K562 (cell line): Measurements from ENCODE around the gene ADTRP. TPM values are rescaled to one million over a fixed set of nuclear protein-coding genes. Genes with fewer than 3 reads are reported as not detected.

Experiments used
- ATAC-seq: fragments of 200-7000 bp; cut with Tn5 transposase; 3 replicates; pipeline ENCODE4 v1.9.1; 2020; ENCODE audit warnings: moderate library complexity
- BruUV-seq: library from RNA; stranded (reverse); fragments of 400-500 nt; replicated peaks from 2 replicates; lab custom pipeline; 2021; lab: Mats Ljungman, UMichigan
- CTCF ChIA-PET: fragments of 300-600 bp; formaldehyde crosslinking; extraction: SDS; loops from one replicate; lab custom pipeline; 2021; ENCODE audit warnings: low intra/inter-chr PET ratio; lab: Yijun Ruan, JAX
- POLR2A ChIA-PET: fragments of 300-600, 350-650 bp; sonication (Branson Sonifier 250); formaldehyde crosslinking; extraction: SDS; loops from one replicate; lab custom pipeline; 2021; ENCODE audit warnings: antibody characterized with exemption, inconsistent platforms; lab: Yijun Ruan, JAX
- DNase-seq, 4 experiments: peaks; one replicate each; pipeline versions ENCODE4 v3.0.0 to v3.0.0-alpha.2; 2011 to 2018; ENCODE audit warnings: low spot score in 3 of 4, mixed read lengths in 3 of 4; ENCODE audit errors: extremely low read depth in 1 of 4
- FAIRE-seq: peaks from 2 replicates; lab custom pipeline; 2011; peaks lifted over from hg19 to GRCh38; lab: Jason Lieb, UNC
- H2AFZ ChIP-seq: 2 replicates; pipeline ENCODE4 v1.6.0; 2011; ENCODE audit warnings: low read depth, low read length, control low read depth, inconsistent platforms
- H3K27ac ChIP-seq: fragments of 200-600 bp; 3 replicates; pipeline ENCODE4 v1.8.0; 2011; ENCODE audit warnings: low read depth, mild to moderate bottlenecking, control low read depth, inconsistent platforms, low read length, moderate library complexity, mixed read lengths; ENCODE audit errors: extremely low read depth
- H3K27me3 ChIP-seq, 2 experiments: fragments of 300-600 bp in 1 of 2; 2 replicates in 1 of 2; 3 replicates in 1 of 2; pipeline versions ENCODE4 v1.6.0 to v1.8.0; 2011; ENCODE audit warnings: inconsistent platforms in 2 of 2, low read length in 2 of 2, mild to moderate bottlenecking in 1 of 2, mixed read lengths in 1 of 2, moderate library complexity in 1 of 2; ENCODE audit not compliant: control insufficient read depth in 2 of 2, insufficient read depth in 2 of 2
- H3K36me3 ChIP-seq: fragments of 300-600 bp; 3 replicates; pipeline ENCODE4 v1.8.0; 2011; ENCODE audit warnings: mild to moderate bottlenecking, low read length, inconsistent platforms; ENCODE audit not compliant: control insufficient read depth, insufficient read depth
- H3K4me1 ChIP-seq, 2 experiments: fragments of 200-600 bp in 1 of 2; replicated peaks in 1 of 2; 2 replicates in 1 of 2; 3 replicates in 1 of 2; pipeline versions ENCODE4 v1.5.1 to v1.8.0; 2011; ENCODE audit warnings: inconsistent platforms in 2 of 2, low read length in 2 of 2, mild to moderate bottlenecking in 1 of 2, mixed read lengths in 1 of 2, moderate library complexity in 1 of 2; ENCODE audit not compliant: control insufficient read depth in 2 of 2, insufficient read depth in 2 of 2
- H3K4me2 ChIP-seq: 2 replicates; pipeline ENCODE4 v1.6.1; 2011; ENCODE audit warnings: low read length, control low read depth, inconsistent platforms, mixed read lengths; ENCODE audit not compliant: insufficient read depth
- H3K4me3 ChIP-seq: fragments of 200-600 bp; sonication (generic), shearing (Covaris generic); 2 replicates; pipeline ENCODE4 v1.5.1; 2016; ENCODE audit warnings: control low read depth, inconsistent platforms
- H3K79me2 ChIP-seq: fragments of 200-600 bp; 3 replicates; pipeline ENCODE4 v1.8.0; 2011; ENCODE audit warnings: low read length, inconsistent platforms; ENCODE audit not compliant: control insufficient read depth, insufficient read depth
- H3K9ac ChIP-seq, 2 experiments: 2 replicates each; pipeline versions ENCODE4 v1.6.0 to v1.6.1; 2011; ENCODE audit warnings: low read depth in 2 of 2, low read length in 2 of 2, control low read depth in 1 of 2, inconsistent platforms in 1 of 2, mild to moderate bottlenecking in 1 of 2, mixed read lengths in 1 of 2; ENCODE audit not compliant: insufficient read depth in 1 of 2
- H3K9me1 ChIP-seq: one replicate; pipeline ENCODE4 v1.6.0; 2011; ENCODE audit warnings: inconsistent platforms, mild to moderate bottlenecking, low read length, moderate library complexity; ENCODE audit not compliant: control insufficient read depth, insufficient read depth
- H3K9me3 ChIP-seq: replicated peaks from 2 replicates; pipeline ENCODE4 v1.5.1; 2011; ENCODE audit warnings: low read depth, low read length, inconsistent platforms; ENCODE audit not compliant: control insufficient read depth, insufficient read depth
- H4K20me1 ChIP-seq: replicated peaks from 2 replicates; pipeline ENCODE4 v1.6.1; 2011; ENCODE audit warnings: low read length, inconsistent platforms, mixed read lengths; ENCODE audit not compliant: control insufficient read depth, insufficient read depth
- ARNT ChIP-seq, 2 experiments: fragments of 450-650 bp; IDR thresholded peaks; 2 replicates each; pipeline ENCODE4 v1.6.1; 2016; ENCODE audit warnings: mild to moderate bottlenecking in 1 of 2
- CBFA2T2 ChIP-seq: fragments of 450-650 bp; conservative IDR thresholded peaks from 2 replicates; pipeline ENCODE4 v1.6.1; 2017; ENCODE audit warnings: mild to moderate bottlenecking
- MAZ ChIP-seq, 2 experiments: fragments of 450-650 bp in 1 of 2; sonication (generic) in 1 of 2; formaldehyde crosslinking; IDR thresholded peaks in 1 of 2; conservative IDR thresholded peaks in 1 of 2; 2 replicates each; pipeline versions ENCODE4 v1.4.0 to v1.5.0; 2020; ENCODE audit warnings: mild to moderate bottlenecking in 1 of 2, missing genetic modification reagents in 1 of 2
- PCBP2 ChIP-seq: fragments of 200-400 bp; formaldehyde crosslinking; IDR thresholded peaks from 2 replicates; pipeline ENCODE4 v1.6.1; 2018; ENCODE audit warnings: low read length, low read depth, mild to moderate bottlenecking, moderate library complexity; ENCODE audit not compliant: poor library complexity, severe bottlenecking
- TCFL5 ChIP-seq: fragments of 250-450 bp; sonication (Bioruptor Pico); conservative IDR thresholded peaks from 2 replicates; pipeline ENCODE4 v1.6.1; 2021; ENCODE audit warnings: mild to moderate bottlenecking, moderate library complexity, matching md5 sums
- TFE3 ChIP-seq: fragments of 450-650 bp; formaldehyde crosslinking; IDR thresholded peaks from 2 replicates; pipeline ENCODE4 v1.4.0; 2020; ENCODE audit warnings: mild to moderate bottlenecking, mixed read lengths
- XRCC3 ChIP-seq: fragments of 450-650 bp; IDR thresholded peaks from 2 replicates; pipeline ENCODE4 v1.6.1; 2017; ENCODE audit warnings: mild to moderate bottlenecking, moderate library complexity
- ZNF431 ChIP-seq: sonication (generic); formaldehyde crosslinking; IDR thresholded peaks from 2 replicates; pipeline ENCODE4 v1.8.0; 2022; ENCODE audit warnings: mild to moderate bottlenecking, missing genetic modification reagents
- WGBS: fragments of 100-300 bp; shearing (Covaris generic); methylation state at CpG from one replicate; pipeline ENCODE4 v1.1.6; 2016; ENCODE audit warnings: low coverage, mixed read lengths; ENCODE audit not compliant: insufficient coverage; ENCODE audit errors: missing lambda C conversion rate; 5-methylcytosine and 5-hydroxymethylcytosine counted together
- in situ Hi-C: fragments of 300-500 bp; cut with MboI; formaldehyde crosslinking; loops from 4 replicates; pipeline ENCODE4 v1.15.0; 2018; ENCODE audit warnings: inconsistent platforms, mixed read lengths
- intact Hi-C: fragments of 100-400 bp; cut with micrococcal nuclease; formaldehyde crosslinking; loops from 2 replicates; pipeline ENCODE4 v1.14.2; 2022
- polyA plus RNA-seq, 8 experiments: library from polyadenylated mRNA; depleted of rRNA in 4 of 8; stranded (reverse) in 5 of 8; unstranded in 3 of 8; fragments of >200 nt; fragmentation: Nextera tagmentation in 2 of 8; fragmentation: Illumina TruSeq in 1 of 8; extraction: Ambion mirVana in 2 of 8; extraction: Trizol in 1 of 8; gene quantifications; 2 replicates each; pipeline versions ENCODE4 v1.2.1 to v1.2.3, GENCODE V29; 2011 to 2014; ENCODE audit warnings: inconsistent platforms in 1 of 8, missing spikeins in 1 of 8
- total RNA-seq, 7 experiments: library from RNA; depleted of rRNA in 6 of 7; stranded (reverse); fragments of >200 nt in 6 of 7; fragmentation: Illumina TruSeq in 2 of 7; extraction: Trizol in 2 of 7; gene quantifications; 2 replicates each; pipeline versions ENCODE4 v1.2.1 to v1.2.3, GENCODE V29; 2011 to 2021; ENCODE audit warnings: low replicate concordance in 1 of 7

ADTRP gene
- total and polyA plus RNA-seq, 9 of the 15 experiments (the other 6 are each of a cell fraction or from before 2014, with no cell fraction given): 7.4 to 24.0 (median 13.6) TPM

GRCh38 chr6:11824986-11825385 is 46.4 kb upstream of the ADTRP start:
- in situ Hi-C loops (no loop called here), intact Hi-C loops (no loop called here)
- Histone ChIP-seq H3K9me3 (no peaks in the 10 kb centered on the region), H3K27me3 (no peaks in the 10 kb centered on the region), H3K4me1 (peaks cover under 1 to 3% of the 10 kb centered on the region in 2 experiments; a peak in 2 of 5 replicates), H3K79me2 (no peaks in the 10 kb centered on the region), H3K4me2 (no peak overlapping the region), H4K20me1 (no peaks in the 10 kb centered on the region), H3K9ac (no peak overlapping the region), H3K4me3 (no peak overlapping the region), H3K9me1 (no peaks in the 10 kb centered on the region), H2AFZ (0 out of 2 replicates have a peak overlapping the region, but pooled peaks have one; percentile 36), H3K36me3 (no peaks in the 10 kb centered on the region), H3K27ac (no peak overlapping the region)
- ChIA-PET CTCF (interaction anchor here (0.6 kb wide), 1 partner anchor 27 kb away, joined by 3 read pairs; no protein-coding TSS in a partner anchor), POLR2A (no interaction called here)
- no TSS peak for BruUV-seq
- FAIRE-seq (no peak), DNase-seq (no peak), ATAC-seq (no peak)
- no peak for TF ChIP-seq XRCC3
- TF ChIP-seq TFE3 (CRISPR knock-in tag): no peak
- no peak for TF ChIP-seq CBFA2T2
- TF ChIP-seq MAZ (CRISPR knock-in tag; conservative IDR thresholded peaks at IDR 0.05 in 1 of 2, IDR thresholded peaks at IDR 0.05 in 1 of 2): no peak
- no peak for TF ChIP-seq TCFL5 (CRISPR knock-in tag)
- no peak for TF ChIP-seq ZNF431 (CRISPR knock-in tag)
- TF ChIP-seq ARNT (IDR thresholded peaks at IDR 0.05): no peak
- no peak for TF ChIP-seq PCBP2
- 71% methylated on average over 4 of the region's 4 CpGs for WGBS
